Heart right ventricle (tissue), 16 donors: ENCODE data around the gene IGFLR1. TPM values are rescaled to one million over a fixed set of nuclear protein-coding genes. Genes with fewer than 3 reads are reported as not detected.
A peak's percentile ranks its signal among the peaks of the same experiment; 100 is the strongest.

ENCODE experiments used
- ATAC-seq, 8 donors: fragments of 200-7000 bp; cut with Tn5 transposase; one replicate each; pipeline ENCODE4 v1.9.1; 2020; ENCODE audit warnings: mild to moderate bottlenecking in 8 of 8, moderate library complexity in 8 of 8, moderate number of reproducible peaks in 1 of 8
- DNase-seq, 2 donors: peaks; one replicate each; pipeline ENCODE4 v3.0.0-alpha.2; 2020
- H3K27ac ChIP-seq, 10 donors: fragments of 200-600 bp; sonication (generic) in 2 of 10; one replicate each; pipeline versions ENCODE4 v1.5.0 to v1.8.0; 2020 to 2022; ENCODE audit warnings: mild to moderate bottlenecking in 3 of 10
- H3K27me3 ChIP-seq, 7 donors: fragments of 200-600 bp; one replicate each; pipeline ENCODE4 v1.8.0; 2021 to 2022; ENCODE audit warnings: mild to moderate bottlenecking in 2 of 7
- H3K36me3 ChIP-seq, 9 donors: fragments of 200-600 bp; sonication (generic) in 1 of 9; one replicate each; pipeline versions ENCODE4 v1.5.0 to v1.8.0; 2020 to 2022; ENCODE audit warnings: mild to moderate bottlenecking in 2 of 9
- H3K4me1 ChIP-seq, 9 donors: fragments of 200-600 bp; sonication (generic) in 1 of 9; one replicate each; pipeline versions ENCODE4 v1.5.0 to v1.8.0; 2020 to 2022; ENCODE audit warnings: mild to moderate bottlenecking in 4 of 9
- H3K4me3 ChIP-seq, 10 donors: fragments of 200-600 bp; sonication (generic) in 2 of 10; one replicate each; pipeline versions ENCODE4 v1.5.0 to v1.8.0; 2020 to 2022; ENCODE audit warnings: mild to moderate bottlenecking in 7 of 10, moderate library complexity in 2 of 10
- H3K9me3 ChIP-seq, 11 donors: fragments of 200-600 bp in 10 of 11; sonication (generic) in 2 of 11; one replicate each; pipeline versions ENCODE4 v1.5.0 to v1.8.0; 2013 to 2022; ENCODE audit warnings: mild to moderate bottlenecking in 2 of 11, control low read depth in 1 of 11, moderate library complexity in 1 of 11
- WGBS, 2 donors: extraction: QIAGEN DNeasy Blood & Tissue Kit; methylation state at CpG; one replicate each; pipeline ENCODE4 v1.1.7; 2013; ENCODE audit warnings: inconsistent platforms in 1 of 2; 5-methylcytosine and 5-hydroxymethylcytosine counted together
- intact Hi-C, 10 donors: fragments of 100-400 bp; cut with DNase I; formaldehyde crosslinking; loops; one replicate each; pipeline versions ENCODE4 v1.11.1 to v1.14.2; 2022
- polyA plus RNA-seq, 2 donors: library from polyadenylated mRNA; stranded (reverse); fragments of 200-250 nt; gene quantifications; one replicate each; pipeline ENCODE4 v1.2.3, GENCODE V29; 2013
- total RNA-seq, 10 donors: library from RNA; stranded (reverse); fragmentation: NEBNext Ultra II Directional in 3 of 10; extraction: Animal tissue kit (Norgen Biotek cat#: 25700) in 3 of 10; gene quantifications; one replicate each; pipeline versions ENCODE4 v1.2.1 to v1.2.4, GENCODE V29; 2021 to 2023
- TF ChIP-seq, protein P1 (sequence below), 9 donors: fragments of 200-600 bp; sonication (generic) in 2 of 9; IDR thresholded peaks; one replicate each; pipeline versions ENCODE4 v1.5.0 to v1.8.0; 2021 to 2022; ENCODE audit warnings: antibody characterized with exemption in 9 of 9, mild to moderate bottlenecking in 5 of 9, moderate library complexity in 1 of 9
- donor health status: Arrhythmogenic right ventricular cardiomyopathy.
- donor health status: ischemic (EF 13 %, LVEDD 7.1; RV severe dilation, severe dysfunction).
- donor health status: healthy with polysubstance abuse.
- donor health status: DM: no; HTN: yes; CAD: no.
- donor health status: DM: no; HTN: no; CAD: no.
- donor health status: ischemic (EF 25% LVEDD 6.9; RV normal size, moderate dysfunction).
- donor health status: ischemic (EF 25% LVEDD 5.7; RV mildly dilated, moderate dysfunction).
- donor health status: healthy.
- donor health status: DM: yes; HTN: yes; CAD: no.
- donor health status: Ischemic cardiomyopathy.
- donor health status: ischemic (EF 35%, LVEDD 5.7; RV mildly dilated, moderate dysfunction).
- donor health status: nonischemic (EF 11% LVEDD 7.7; RV severe dilation, severe dysfunction).
- donor health status: DM: yes; HTN: yes; CAD: no.
- donor health status: PGD.
- donor health status: ischemic (EF 29% LVEDD 5.4; RV normal size, mild dysfunction).
- donor health status: nonischemic (EF 23%, LVEDD 6.1; RV moderate dilation, normal function).

Gene IGFLR1
- total and polyA plus RNA-seq, 12 donors = 1.1 to 17.1 (median 2.5) TPM

DNA sequence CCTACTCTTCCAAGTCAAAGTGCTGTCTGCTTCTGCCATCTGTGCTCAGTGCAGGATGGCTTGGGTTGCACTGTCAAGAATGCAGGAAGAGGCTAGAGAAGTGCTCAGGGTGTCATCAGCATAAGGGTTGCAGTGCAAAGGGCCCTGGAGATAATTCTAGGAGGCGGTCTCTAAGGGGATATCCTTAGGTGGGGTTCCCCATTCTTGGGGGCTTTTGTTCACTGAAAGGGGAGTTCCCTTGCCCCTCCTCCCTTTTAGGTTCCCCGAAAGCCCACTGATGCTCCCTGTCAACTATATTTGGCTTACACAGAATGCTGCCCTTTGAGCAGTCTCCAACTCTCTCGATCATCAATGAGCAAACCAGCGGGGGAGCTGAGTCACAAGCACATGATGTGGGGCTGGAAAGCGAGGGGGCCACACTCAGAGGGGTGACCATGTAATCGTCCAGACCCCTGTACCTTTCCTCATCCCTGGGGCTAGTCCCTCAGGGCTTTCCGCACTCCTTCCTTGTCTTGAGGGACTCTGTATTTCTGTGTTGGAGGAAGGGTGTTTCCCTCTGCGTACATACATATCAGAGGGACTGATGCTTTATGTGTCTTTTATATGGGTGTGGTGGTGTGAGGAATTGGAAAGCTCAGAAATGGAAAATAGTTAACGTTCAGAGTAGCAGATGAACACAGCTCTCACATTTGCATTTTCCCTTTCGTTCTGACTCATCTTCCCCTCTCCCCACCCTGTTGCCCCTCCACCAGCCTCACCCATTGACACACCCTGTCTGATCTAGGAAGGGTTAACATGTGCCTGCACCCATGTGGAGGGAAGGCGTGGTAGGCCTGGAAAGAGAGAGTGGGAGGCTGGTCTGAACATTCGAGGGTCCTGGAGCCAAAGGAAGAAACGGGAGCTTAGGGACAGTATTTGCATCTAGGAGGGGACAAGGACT, 31.2 kb downstream of the IGFLR1 start:
- ATAC-seq (no peak), DNase-seq (no peak)
- Histone ChIP-seq H3K27me3 (peaks cover 0 to 7% (median 0%) of the 10 kb centered on the region in 7 donors), H3K36me3 (no peaks in the 10 kb centered on the region), H3K27ac (peak overlapping the region in 1 of 10 donors; percentile 57), H3K4me3 (no peak overlapping the region), H3K4me1 (peaks cover 3 to 13% (median 8%) of the 10 kb centered on the region in 9 donors), H3K9me3 (no peaks in the 10 kb centered on the region)
- intact Hi-C loops = loop anchor here in 4 of 10 donors (10.0 kb wide), 2 partner anchors 156 to 166 kb away; partner anchors contain the start of gene TMEM147 (in 3 of the 4)
- TF ChIP-seq, protein P1, sequence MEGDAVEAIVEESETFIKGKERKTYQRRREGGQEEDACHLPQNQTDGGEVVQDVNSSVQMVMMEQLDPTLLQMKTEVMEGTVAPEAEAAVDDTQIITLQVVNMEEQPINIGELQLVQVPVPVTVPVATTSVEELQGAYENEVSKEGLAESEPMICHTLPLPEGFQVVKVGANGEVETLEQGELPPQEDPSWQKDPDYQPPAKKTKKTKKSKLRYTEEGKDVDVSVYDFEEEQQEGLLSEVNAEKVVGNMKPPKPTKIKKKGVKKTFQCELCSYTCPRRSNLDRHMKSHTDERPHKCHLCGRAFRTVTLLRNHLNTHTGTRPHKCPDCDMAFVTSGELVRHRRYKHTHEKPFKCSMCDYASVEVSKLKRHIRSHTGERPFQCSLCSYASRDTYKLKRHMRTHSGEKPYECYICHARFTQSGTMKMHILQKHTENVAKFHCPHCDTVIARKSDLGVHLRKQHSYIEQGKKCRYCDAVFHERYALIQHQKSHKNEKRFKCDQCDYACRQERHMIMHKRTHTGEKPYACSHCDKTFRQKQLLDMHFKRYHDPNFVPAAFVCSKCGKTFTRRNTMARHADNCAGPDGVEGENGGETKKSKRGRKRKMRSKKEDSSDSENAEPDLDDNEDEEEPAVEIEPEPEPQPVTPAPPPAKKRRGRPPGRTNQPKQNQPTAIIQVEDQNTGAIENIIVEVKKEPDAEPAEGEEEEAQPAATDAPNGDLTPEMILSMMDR (IDR thresholded peaks at IDR 0.05) = no peak
- WGBS, 2 donors = 64 to 67% methylated on average over 13 of the region's 13 CpGs

DNA sequence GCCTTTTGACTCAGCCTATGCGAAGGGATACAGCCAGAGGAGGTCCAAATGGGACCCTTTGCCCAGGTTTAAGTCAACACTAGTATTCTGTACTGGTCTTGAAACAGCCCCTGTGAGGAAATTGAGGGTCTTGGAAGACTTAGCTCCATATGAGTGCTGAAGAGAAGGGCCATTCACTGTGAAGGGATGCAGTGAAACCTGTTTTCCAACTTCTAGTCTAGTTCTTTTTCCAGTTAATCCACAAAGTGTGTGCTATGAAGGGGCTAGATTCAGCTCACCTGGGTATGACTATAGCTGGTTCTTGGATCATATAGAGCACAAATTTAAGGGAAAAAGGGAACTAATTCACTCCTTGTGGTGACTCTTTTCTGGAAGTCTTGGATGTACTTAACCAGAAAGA, 33.9 kb downstream of the IGFLR1 start:
- peaks cover 0 to 23% (median 6%) of the 10 kb centered on the region in 7 donors for H3K27me3 ChIP-seq
- intact Hi-C loops = no loop called here
- 81 to 89% methylated on average over 1 of the region's 1 CpG for WGBS, 2 donors

DNA sequence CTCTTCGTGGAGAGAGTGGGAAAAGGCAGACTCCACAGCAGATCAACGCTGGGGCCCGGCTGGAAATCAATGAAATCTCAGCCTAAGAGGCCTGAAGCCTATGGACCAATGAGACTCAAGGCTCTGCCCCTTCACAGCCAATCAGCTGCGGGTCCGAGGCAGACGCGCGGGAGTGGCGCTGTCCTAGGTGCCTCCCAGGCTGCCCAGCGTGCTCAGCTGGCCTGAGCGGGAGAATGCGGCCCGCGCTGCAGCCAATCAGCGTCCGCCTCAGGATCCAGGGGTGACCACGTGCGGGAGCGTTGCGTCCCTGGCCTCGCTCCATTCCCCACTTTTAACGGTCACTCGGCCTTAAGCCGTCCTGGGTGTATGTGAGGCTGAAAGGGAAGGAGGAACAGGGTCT, 38.0 kb downstream of the IGFLR1 start, which contains the start of gene ZBTB32:
ZBTB32 (plus strand) TSS at position 341 of the 400 bp plus-strand sequence. CDS start 10,069 bp downstream, outside the sequence.
- WGBS, 2 donors = 20 to 22% methylated on average over 24 of the region's 24 CpGs
- no peak within 1 kb of the TSS for H3K27ac ChIP-seq
- DNase-seq = no peak
- intact Hi-C loops = no loop called here
- peak in 3 of 8 donors; percentile 31 to 37 (median 36) for ATAC-seq
- peaks cover 0 to 23% (median 10%) of the 10 kb centered on the region in 7 donors for H3K27me3 ChIP-seq
- H3K4me1 ChIP-seq = peaks cover 0 to 16% (median 7%) of the 10 kb centered on the region in 9 donors
- TF ChIP-seq, protein P1 (IDR thresholded peaks at IDR 0.05) = no peak
- H3K9me3 ChIP-seq = no peaks in the 10 kb centered on the region
- H3K4me3 ChIP-seq = peak within 1 kb of the TSS in 1 of 10 donors; percentile 65
- H3K36me3 ChIP-seq = no peaks in the 10 kb centered on the region

More for the DNA sequence above, 33.9 kb downstream of the IGFLR1 start:
- DNase-seq (no peak), ATAC-seq (no peak)
- no peaks in the 10 kb centered on the region for H3K9me3 ChIP-seq
- TF ChIP-seq, protein P1 (IDR thresholded peaks at IDR 0.05) = no peak
- H3K4me3 ChIP-seq = no peak overlapping the region
- H3K27ac ChIP-seq = no peak overlapping the region
- H3K4me1 ChIP-seq = peaks cover 0 to under 1% (median 0%) of the 10 kb centered on the region in 9 donors
- H3K36me3 ChIP-seq = no peaks in the 10 kb centered on the region

DNA sequence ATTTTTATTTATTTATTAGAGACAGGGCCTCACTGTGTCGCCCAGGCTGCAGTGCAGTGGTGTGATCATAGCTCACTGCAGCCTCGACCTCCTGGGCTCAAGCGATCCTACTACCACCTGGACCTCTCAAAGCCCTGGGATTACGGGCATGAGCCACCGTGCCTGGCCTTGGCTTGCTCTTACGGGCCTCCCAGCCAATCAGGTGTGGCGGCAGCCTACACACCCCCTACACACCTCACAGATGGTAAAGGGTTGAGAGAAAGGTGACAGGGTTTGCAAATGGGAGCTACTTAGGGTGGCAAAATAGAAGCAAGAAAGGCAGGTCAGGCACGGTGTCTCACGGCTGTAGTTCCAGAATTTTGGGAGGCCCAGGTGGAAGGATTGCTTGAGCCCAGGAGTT, 38.9 kb downstream of the IGFLR1 start:
- intact Hi-C loops = no loop called here
- TF ChIP-seq, protein P1 (IDR thresholded peaks at IDR 0.05) = no peak
- Histone ChIP-seq H3K9me3 (no peaks in the 10 kb centered on the region), H3K36me3 (no peaks in the 10 kb centered on the region), H3K4me1 (peaks cover 0 to 16% (median 7%) of the 10 kb centered on the region in 9 donors), H3K4me3 (peak overlapping the region in 6 of 10 donors; percentile 37 to 70 (median 58)), H3K27ac (no peak overlapping the region), H3K27me3 (peaks cover 0 to 18% (median 10%) of the 10 kb centered on the region in 7 donors)
- DNase-seq (no peak), ATAC-seq (no peak)
- 51 to 53% methylated on average over 9 of the region's 9 CpGs for WGBS, 2 donors
